ENCODE data around the gene ZFAND3. TPM values are rescaled to one million over a fixed set of nuclear protein-coding genes. Genes with fewer than 3 reads are reported as not detected.

Gene ZFAND3
- total RNA-seq, 3 donors from 2014 or later: 34.1 to 53.0 (median 36.0) TPM

DNA sequence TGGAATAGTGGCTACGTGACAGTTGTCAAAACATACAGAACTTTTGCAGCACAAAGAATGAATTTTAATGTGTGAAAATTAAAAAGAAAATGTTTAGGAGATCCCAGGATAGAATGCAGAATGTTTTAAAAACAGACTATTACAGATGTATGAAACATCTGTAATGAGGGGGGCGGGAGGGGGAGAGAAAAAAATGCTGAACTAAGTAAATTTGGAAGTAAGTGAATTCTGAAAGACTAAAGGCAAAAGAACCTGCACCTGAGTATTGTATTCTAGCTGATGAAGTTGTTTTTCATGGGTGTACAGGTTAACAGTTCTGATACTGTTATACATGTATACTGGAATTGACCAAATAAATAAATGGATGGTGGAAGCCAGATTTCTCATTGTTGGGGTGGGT, 178.8 kb downstream of the ZFAND3 start:
- no peaks in the 10 kb centered on the region for H3K27me3 ChIP-seq
- TF ChIP-seq POLR2A (IDR thresholded peaks at IDR 0.05) (no peak), POLR2AphosphoS5 (IDR thresholded peaks at IDR 0.05) (no peak)
- TF ChIP-seq, protein P1, sequence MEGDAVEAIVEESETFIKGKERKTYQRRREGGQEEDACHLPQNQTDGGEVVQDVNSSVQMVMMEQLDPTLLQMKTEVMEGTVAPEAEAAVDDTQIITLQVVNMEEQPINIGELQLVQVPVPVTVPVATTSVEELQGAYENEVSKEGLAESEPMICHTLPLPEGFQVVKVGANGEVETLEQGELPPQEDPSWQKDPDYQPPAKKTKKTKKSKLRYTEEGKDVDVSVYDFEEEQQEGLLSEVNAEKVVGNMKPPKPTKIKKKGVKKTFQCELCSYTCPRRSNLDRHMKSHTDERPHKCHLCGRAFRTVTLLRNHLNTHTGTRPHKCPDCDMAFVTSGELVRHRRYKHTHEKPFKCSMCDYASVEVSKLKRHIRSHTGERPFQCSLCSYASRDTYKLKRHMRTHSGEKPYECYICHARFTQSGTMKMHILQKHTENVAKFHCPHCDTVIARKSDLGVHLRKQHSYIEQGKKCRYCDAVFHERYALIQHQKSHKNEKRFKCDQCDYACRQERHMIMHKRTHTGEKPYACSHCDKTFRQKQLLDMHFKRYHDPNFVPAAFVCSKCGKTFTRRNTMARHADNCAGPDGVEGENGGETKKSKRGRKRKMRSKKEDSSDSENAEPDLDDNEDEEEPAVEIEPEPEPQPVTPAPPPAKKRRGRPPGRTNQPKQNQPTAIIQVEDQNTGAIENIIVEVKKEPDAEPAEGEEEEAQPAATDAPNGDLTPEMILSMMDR (IDR thresholded peaks at IDR 0.05): no peak
- no peak overlapping the region for H3K4me3 ChIP-seq
- H3K36me3 ChIP-seq: no peaks in the 10 kb centered on the region
- H3K4me1 ChIP-seq: no peaks in the 10 kb centered on the region
- no peak for DNase-seq (ENCODE audit: low spot score in 2 of 2)
- H3K9me3 ChIP-seq: no peaks in the 10 kb centered on the region
- no peak overlapping the region for H3K27ac ChIP-seq
- intact Hi-C loops (cut with DNase I; ENCODE audit: low total_unique reads): no loop called here

DNA sequence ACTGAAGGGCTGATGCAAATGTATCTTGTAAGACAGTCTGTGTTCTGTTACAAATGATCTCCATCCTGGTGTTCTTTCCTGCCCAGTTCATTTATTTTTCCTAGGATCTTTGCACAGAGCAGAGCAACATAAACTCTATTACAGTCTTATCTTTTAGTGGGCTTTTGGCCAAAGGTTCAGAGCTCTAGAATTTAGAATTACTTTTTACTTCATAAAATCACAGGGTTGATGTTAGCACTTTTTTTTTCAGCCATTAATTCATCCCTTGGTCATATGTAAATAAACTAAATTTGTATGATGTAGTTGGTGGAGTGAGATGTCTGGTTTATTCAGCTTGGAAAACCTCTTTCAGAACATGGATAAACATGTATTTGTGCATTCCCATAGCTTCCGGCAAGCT, 181.9 kb downstream of the ZFAND3 start:
- no peak overlapping the region for H3K27ac ChIP-seq
- no peaks in the 10 kb centered on the region for H3K27me3 ChIP-seq
- no peaks in the 10 kb centered on the region for H3K9me3 ChIP-seq
- TF ChIP-seq POLR2AphosphoS5 (IDR thresholded peaks at IDR 0.05) (no peak), POLR2A (IDR thresholded peaks at IDR 0.05) (no peak)
- intact Hi-C loops (cut with DNase I; ENCODE audit: low total_unique reads): no loop called here
- H3K4me1 ChIP-seq: no peaks in the 10 kb centered on the region
- no peak overlapping the region for H3K4me3 ChIP-seq
- DNase-seq (ENCODE audit: low spot score in 2 of 2): no peak
- no peaks in the 10 kb centered on the region for H3K36me3 ChIP-seq

DNA sequence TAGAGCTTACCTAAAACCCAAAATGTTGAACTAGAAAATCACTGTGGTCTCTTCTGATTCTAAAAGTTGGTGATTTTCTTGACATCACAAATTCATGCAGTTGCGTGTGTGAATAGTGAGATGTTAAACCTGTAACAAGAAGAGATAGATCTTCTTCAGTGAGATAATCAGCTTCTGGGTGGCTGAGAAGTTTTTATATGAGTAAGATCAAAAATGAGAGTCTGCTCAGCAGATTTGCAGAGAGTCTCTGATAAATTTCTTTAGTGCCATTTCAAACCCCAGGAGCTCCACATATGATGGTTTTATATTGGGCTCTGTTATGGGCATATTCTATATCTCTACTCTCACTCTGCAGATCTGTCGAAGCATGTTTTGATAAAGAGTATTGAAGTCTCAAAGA, 185.4 kb downstream of the ZFAND3 start:
- Histone ChIP-seq H3K4me3 (no peak overlapping the region), H3K27me3 (no peaks in the 10 kb centered on the region), H3K4me1 (no peaks in the 10 kb centered on the region), H3K27ac (no peak overlapping the region), H3K9me3 (no peaks in the 10 kb centered on the region), H3K36me3 (no peaks in the 10 kb centered on the region)
- no peak for DNase-seq (ENCODE audit: low spot score in 2 of 2)
- intact Hi-C loops (cut with DNase I; ENCODE audit: low total_unique reads): no loop called here
- TF ChIP-seq POLR2AphosphoS5 (IDR thresholded peaks at IDR 0.05): no peak
- TF ChIP-seq, protein P1 (IDR thresholded peaks at IDR 0.05): no peak
- no peak for TF ChIP-seq POLR2A (IDR thresholded peaks at IDR 0.05)

DNA sequence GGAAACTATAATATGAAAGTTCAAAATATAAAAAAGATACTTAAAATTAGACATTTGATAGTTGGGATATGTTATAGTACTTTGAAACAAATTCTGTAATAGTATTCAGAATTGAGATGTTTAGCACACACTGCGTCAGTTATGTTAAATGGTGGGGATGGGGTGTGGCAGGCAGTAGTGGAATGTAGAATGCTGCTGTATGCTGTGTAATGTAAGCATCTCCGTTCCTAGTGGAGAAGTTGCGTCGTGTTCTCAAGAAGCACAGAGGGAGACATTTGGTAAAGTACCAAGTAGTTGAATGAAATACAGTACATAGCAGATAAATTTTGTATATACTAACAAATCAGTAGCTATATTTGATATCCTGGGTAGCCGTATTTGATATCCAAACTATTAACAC, 192.4 kb downstream of the ZFAND3 start:
- H3K4me3 ChIP-seq: no peak overlapping the region
- intact Hi-C loops (cut with DNase I; ENCODE audit: low total_unique reads): no loop called here
- no peak for TF ChIP-seq POLR2AphosphoS5 (IDR thresholded peaks at IDR 0.05)
- TF ChIP-seq, protein P1 (IDR thresholded peaks at IDR 0.05): no peak
- TF ChIP-seq POLR2A (IDR thresholded peaks at IDR 0.05): no peak
- H3K27ac ChIP-seq: no peak overlapping the region
- H3K36me3 ChIP-seq: no peaks in the 10 kb centered on the region
- no peaks in the 10 kb centered on the region for H3K4me1 ChIP-seq
- no peak for DNase-seq (ENCODE audit: low spot score in 2 of 2)
- H3K9me3 ChIP-seq: peaks cover 0 to 4% of the 10 kb centered on the region in 2 donors
- H3K27me3 ChIP-seq: no peaks in the 10 kb centered on the region

- Histone ChIP-seq H3K27me3 (no peaks in the 10 kb centered on the region), H3K27ac (no peak overlapping the region), H3K4me3 (no peak overlapping the region), H3K9me3 (peaks cover 0 to 4% of the 10 kb centered on the region in 2 donors), H3K4me1 (no peaks in the 10 kb centered on the region), H3K36me3 (no peaks in the 10 kb centered on the region)
- intact Hi-C loops (cut with DNase I; ENCODE audit: low total_unique reads): no loop called here
- DNase-seq (ENCODE audit: low spot score in 2 of 2): no peak
- TF ChIP-seq POLR2AphosphoS5 (IDR thresholded peaks at IDR 0.05): no peak
- TF ChIP-seq, protein P1 (IDR thresholded peaks at IDR 0.05): peak in 2 of 3 donors; percentile 13 to 20
These were observed 193.0 kb downstream of the ZFAND3 start for GRCh38 chr6:38012573-38012972.

GRCh38 chr6:38015341-38015740, 195.8 kb downstream of the ZFAND3 start:
- Histone ChIP-seq H3K4me1 (no peaks in the 10 kb centered on the region), H3K27ac (no peak overlapping the region), H3K9me3 (peaks cover 0 to 4% of the 10 kb centered on the region in 2 donors), H3K27me3 (no peaks in the 10 kb centered on the region), H3K36me3 (no peaks in the 10 kb centered on the region), H3K4me3 (no peak overlapping the region)
- intact Hi-C loops (cut with DNase I; ENCODE audit: low total_unique reads): no loop called here
- no peak for TF ChIP-seq POLR2A (IDR thresholded peaks at IDR 0.05)
- TF ChIP-seq, protein P1 (IDR thresholded peaks at IDR 0.05): no peak
- no peak for TF ChIP-seq POLR2AphosphoS5 (IDR thresholded peaks at IDR 0.05)
- DNase-seq (ENCODE audit: low spot score in 2 of 2): no peak
